ENCODE results near the gene IL17REL.

Gene IL17REL

GRCh38 chr22:49958931-49959781 is 53.4 kb downstream of the IL17REL start:
- DNase-seq (ENCODE audit: low read depth) = no peak
- peak overlapping the region; percentile 55 for H3K4me3 ChIP-seq (ENCODE audit: low read depth, low read length)
- no peak for TF ChIP-seq CTCF (IDR thresholded peaks at IDR 0.05; ENCODE audit: low read depth, low read length, missing control alignments)
- in situ Hi-C loops (cut with HindIII; ENCODE audit: low sequenced_read_pairs) = no loop called here

GRCh38 chr22:49958366-49958921 is 54.1 kb downstream of the IL17REL start:
- no peak overlapping the region for H3K4me3 ChIP-seq (ENCODE audit: low read depth, low read length)
- in situ Hi-C loops (cut with HindIII; ENCODE audit: low sequenced_read_pairs) = no loop called here
- no peak for DNase-seq (ENCODE audit: low read depth)
- no peak for TF ChIP-seq CTCF (IDR thresholded peaks at IDR 0.05; ENCODE audit: low read depth, low read length, missing control alignments)

- in situ Hi-C loops (cut with HindIII; ENCODE audit: low sequenced_read_pairs) = no loop called here
- TF ChIP-seq CTCF (IDR thresholded peaks at IDR 0.05; ENCODE audit: low read depth, low read length, missing control alignments) = no peak
- no peak for DNase-seq (ENCODE audit: low read depth)
- no peak overlapping the region for H3K4me3 ChIP-seq (ENCODE audit: low read depth, low read length)
Measured at GRCh38 chr22:49957826-49958365, 54.7 kb downstream of the IL17REL start.

DNA sequence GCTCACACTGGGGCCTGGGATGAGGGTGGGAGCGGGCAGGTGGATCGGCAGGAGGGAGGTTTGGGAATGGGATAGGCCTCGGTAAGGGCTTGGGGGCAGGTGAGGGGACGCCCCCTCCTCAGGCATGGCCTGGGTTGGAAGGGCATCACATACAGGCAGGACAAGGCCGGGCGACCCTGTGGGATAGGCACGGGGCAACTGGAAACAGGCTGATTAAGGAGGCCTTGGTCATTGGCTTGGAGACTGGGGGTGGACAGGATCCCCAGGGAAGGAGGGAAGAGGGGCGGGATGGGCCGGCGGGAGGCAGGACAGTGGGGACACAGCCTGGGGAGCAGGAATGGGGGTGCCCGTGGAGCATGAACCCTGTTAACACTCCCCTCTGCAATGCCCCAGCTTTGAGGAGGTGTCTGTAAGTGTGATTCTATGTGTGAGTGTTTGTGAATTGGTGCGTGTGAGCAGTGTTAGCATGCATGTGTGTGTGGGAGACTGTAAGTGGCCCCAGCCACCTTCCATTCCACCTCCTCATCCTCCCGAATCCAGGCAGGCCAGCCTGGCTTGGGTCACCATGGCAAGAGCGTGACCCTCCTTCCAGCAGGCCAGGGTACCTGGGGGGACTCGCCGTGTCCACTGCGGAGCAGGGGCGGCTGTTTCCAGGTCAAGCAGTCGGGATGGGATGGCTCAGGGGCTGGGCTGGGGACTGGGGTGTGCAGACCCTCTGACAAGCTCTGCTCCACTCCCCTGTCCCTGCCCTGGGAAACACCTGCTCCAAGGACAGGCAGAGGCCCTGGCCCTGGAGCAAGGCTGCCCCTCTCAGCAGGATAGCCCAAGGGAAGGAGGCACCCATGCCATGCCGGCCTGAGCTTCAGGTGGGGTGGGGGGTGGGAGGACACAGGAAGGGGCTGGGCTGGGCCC is 55.4 kb downstream of the IL17REL start:
- no peak for TF ChIP-seq CTCF (IDR thresholded peaks at IDR 0.05; ENCODE audit: low read depth, low read length, missing control alignments)
- DNase-seq (ENCODE audit: low read depth) = no peak
- in situ Hi-C loops (cut with HindIII; ENCODE audit: low sequenced_read_pairs) = no loop called here
- H3K4me3 ChIP-seq (ENCODE audit: low read depth, low read length) = no peak overlapping the region

DNA sequence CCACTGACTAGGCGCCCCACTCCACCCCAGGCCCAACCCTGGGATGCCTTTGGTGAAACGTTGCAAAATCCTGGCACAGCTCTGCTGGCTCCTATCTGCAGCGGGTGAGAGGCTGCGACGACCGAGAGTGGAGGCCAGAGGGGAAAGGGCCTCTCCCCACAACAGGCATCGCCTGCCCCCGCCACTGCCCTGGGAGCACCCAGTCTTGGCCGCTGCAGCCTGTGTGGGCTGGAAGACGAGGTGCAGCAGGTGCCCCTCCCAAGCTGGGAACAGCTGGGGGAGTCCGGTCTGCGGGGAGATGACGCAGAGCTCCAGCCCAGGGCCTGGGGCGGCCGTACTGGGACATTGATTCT is 56.2 kb downstream of the IL17REL start:
- no peak overlapping the region for H3K4me3 ChIP-seq (ENCODE audit: low read depth, low read length)
- in situ Hi-C loops (cut with HindIII; ENCODE audit: low sequenced_read_pairs) = no loop called here
- no peak for TF ChIP-seq CTCF (IDR thresholded peaks at IDR 0.05; ENCODE audit: low read depth, low read length, missing control alignments)
- no peak for DNase-seq (ENCODE audit: low read depth)

Data from astrocyte of the cerebellum (primary cell).